Esophagus muscularis mucosa (tissue), 3 donors: ENCODE measurements around the gene L3HYPDH.

Source experiments
- CTCF ChIP-seq, 3 experiments: fragments of 200-600 bp in 2 of 3; fragments of 450-650 bp in 1 of 3; sonication (generic) in 2 of 3; IDR thresholded peaks; one replicate each; pipeline ENCODE4 v1.5.1; 2017 to 2019; ENCODE audit warnings: antibody characterized with exemption in 3 of 3, mild to moderate bottlenecking in 2 of 3, moderate library complexity in 1 of 3
- POLR2A ChIP-seq: fragments of 450-650 bp; IDR thresholded peaks from one replicate; pipeline ENCODE4 v1.6.1; 2017; ENCODE audit warnings: antibody characterized with exemption, moderate library complexity, mild to moderate bottlenecking, low read depth
- POLR2AphosphoS5 ChIP-seq, 2 donors: sonication (generic); formaldehyde crosslinking; IDR thresholded peaks; one replicate each; pipeline ENCODE4 v1.6.1; 2017; ENCODE audit warnings: antibody characterized with exemption in 2 of 2

GRCh38 chr14:59490756-59491155, 6.5 kb upstream of the L3HYPDH start:
- TF ChIP-seq CTCF (IDR thresholded peaks at IDR 0.05), result no peak
- no peak for TF ChIP-seq POLR2AphosphoS5 (IDR thresholded peaks at IDR 0.05)
- no peak for TF ChIP-seq POLR2A
